ENCODE data around the gene CAPN10.

Gene CAPN10

DNA sequence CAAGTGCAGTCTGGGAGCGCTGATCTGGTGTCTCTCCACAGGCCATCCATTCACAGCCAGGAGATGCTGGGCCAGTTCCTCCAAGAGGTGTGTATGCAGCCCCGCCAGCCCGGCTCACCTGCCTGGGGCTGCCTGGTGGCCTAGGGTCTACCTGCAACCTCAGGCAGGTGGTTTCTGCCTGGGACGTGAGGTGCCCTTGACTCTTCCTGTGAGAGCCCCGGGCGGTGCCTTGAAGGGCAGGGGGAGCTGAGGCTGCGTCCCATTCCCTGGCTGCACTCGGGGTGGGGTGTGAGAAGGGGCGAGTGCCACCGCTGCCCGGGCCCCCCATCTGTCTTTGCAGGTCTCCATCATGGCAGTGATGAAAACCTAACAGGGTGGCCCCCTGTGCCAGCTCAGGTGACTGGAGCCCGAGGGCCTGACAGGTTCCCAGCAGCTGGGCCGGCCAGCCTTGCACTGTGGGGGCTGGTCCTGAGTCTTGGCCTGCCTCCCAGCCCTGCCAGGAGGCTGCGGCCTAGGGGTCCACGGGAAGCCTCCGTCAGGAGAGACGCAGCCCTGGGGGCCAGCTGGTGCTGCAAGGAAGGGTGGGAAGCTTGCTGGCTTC lies 11.9 kb downstream of the CAPN10 start:
- H3F3A ChIP-seq (ENCODE audit: insufficient read depth): no peaks in the 10 kb centered on the region
- no peaks in the 10 kb centered on the region for H3K36me3 ChIP-seq (ENCODE audit: low read length)
- H3K9me3 ChIP-seq (ENCODE audit: insufficient read depth, low read length): no peaks in the 10 kb centered on the region
- no peak overlapping the region for H3K27ac ChIP-seq (ENCODE audit: low read depth, low read length)
- no peak overlapping the region for H2AFZ ChIP-seq (ENCODE audit: low read depth, low read length, severe bottlenecking)
- no peaks in the 10 kb centered on the region for H3K9me2 ChIP-seq (replicated peaks; ENCODE audit: insufficient read depth, low read length)
- no peak overlapping the region for H3K4me3 ChIP-seq (ENCODE audit: insufficient read depth, low read length, poor library complexity, severe bottlenecking)
- H4K20me1 ChIP-seq (ENCODE audit: low read depth, low read length): no peaks in the 10 kb centered on the region
- TF ChIP-seq EZH2phosphoT487 (conservative IDR thresholded peaks at IDR 0.05; ENCODE audit: low read length): no peak
- TF ChIP-seq, protein P1, sequence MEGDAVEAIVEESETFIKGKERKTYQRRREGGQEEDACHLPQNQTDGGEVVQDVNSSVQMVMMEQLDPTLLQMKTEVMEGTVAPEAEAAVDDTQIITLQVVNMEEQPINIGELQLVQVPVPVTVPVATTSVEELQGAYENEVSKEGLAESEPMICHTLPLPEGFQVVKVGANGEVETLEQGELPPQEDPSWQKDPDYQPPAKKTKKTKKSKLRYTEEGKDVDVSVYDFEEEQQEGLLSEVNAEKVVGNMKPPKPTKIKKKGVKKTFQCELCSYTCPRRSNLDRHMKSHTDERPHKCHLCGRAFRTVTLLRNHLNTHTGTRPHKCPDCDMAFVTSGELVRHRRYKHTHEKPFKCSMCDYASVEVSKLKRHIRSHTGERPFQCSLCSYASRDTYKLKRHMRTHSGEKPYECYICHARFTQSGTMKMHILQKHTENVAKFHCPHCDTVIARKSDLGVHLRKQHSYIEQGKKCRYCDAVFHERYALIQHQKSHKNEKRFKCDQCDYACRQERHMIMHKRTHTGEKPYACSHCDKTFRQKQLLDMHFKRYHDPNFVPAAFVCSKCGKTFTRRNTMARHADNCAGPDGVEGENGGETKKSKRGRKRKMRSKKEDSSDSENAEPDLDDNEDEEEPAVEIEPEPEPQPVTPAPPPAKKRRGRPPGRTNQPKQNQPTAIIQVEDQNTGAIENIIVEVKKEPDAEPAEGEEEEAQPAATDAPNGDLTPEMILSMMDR (IDR thresholded peaks at IDR 0.05; ENCODE audit: insufficient read depth, low read length, poor library complexity, severe bottlenecking): no peak
- H3K27me3 ChIP-seq (ENCODE audit: low read length): no peaks in the 10 kb centered on the region
- 0 out of 2 replicates have a peak, but pooled peaks cover 5% of the 10 kb centered on the region for H3K79me2 ChIP-seq (ENCODE audit: insufficient read depth, low read length)
- no peak overlapping the region for H3K4me2 ChIP-seq (ENCODE audit: low read depth, low read length, poor library complexity, severe bottlenecking)
- H3K9ac ChIP-seq (ENCODE audit: low read length): no peak overlapping the region

DNA sequence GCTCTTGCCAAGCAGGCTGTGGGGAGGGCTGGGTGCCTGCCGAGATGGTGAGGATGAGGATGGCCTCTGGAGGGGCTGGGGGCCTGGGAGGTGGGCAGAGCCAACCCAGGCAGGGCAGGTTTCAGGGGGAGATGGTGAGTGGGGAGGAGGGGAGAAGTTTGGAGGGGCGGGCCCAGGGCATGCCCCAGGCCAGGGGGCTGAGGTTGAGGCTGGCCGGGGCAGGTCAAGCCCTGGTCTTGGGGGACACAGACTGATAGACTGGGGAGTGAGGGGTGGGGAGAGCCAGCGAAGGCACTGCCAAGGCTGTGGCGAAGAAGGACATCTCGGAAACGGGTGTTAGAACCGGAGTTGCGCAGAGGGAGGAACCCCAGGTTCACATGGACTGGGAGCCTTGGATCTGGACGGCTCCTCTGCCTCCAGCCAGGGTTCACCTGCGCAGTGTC lies 12.6 kb downstream of the CAPN10 start:
- Histone ChIP-seq H4K20me1 (ENCODE audit: low read depth, low read length) (no peaks in the 10 kb centered on the region), H3K4me2 (ENCODE audit: low read depth, low read length, poor library complexity, severe bottlenecking) (no peak overlapping the region), H3K36me3 (ENCODE audit: low read length) (no peaks in the 10 kb centered on the region), H3K27me3 (ENCODE audit: low read length) (no peaks in the 10 kb centered on the region), H3K79me2 (ENCODE audit: insufficient read depth, low read length) (0 out of 2 replicates have a peak, but pooled peaks cover 2% of the 10 kb centered on the region), H3K4me3 (ENCODE audit: insufficient read depth, low read length, poor library complexity, severe bottlenecking) (no peak overlapping the region), H3K9ac (ENCODE audit: low read length) (no peak overlapping the region), H3K9me3 (ENCODE audit: insufficient read depth, low read length) (no peaks in the 10 kb centered on the region), H3K9me2 (replicated peaks; ENCODE audit: insufficient read depth, low read length) (no peaks in the 10 kb centered on the region), H3F3A (ENCODE audit: insufficient read depth) (no peaks in the 10 kb centered on the region), H3K27ac (ENCODE audit: low read depth, low read length) (no peak overlapping the region), H2AFZ (ENCODE audit: low read depth, low read length, severe bottlenecking) (no peak overlapping the region)
- TF ChIP-seq, protein P1 (IDR thresholded peaks at IDR 0.05; ENCODE audit: insufficient read depth, low read length, poor library complexity, severe bottlenecking): no peak
- no peak for TF ChIP-seq EZH2phosphoT487 (conservative IDR thresholded peaks at IDR 0.05; ENCODE audit: low read length)

DNA sequence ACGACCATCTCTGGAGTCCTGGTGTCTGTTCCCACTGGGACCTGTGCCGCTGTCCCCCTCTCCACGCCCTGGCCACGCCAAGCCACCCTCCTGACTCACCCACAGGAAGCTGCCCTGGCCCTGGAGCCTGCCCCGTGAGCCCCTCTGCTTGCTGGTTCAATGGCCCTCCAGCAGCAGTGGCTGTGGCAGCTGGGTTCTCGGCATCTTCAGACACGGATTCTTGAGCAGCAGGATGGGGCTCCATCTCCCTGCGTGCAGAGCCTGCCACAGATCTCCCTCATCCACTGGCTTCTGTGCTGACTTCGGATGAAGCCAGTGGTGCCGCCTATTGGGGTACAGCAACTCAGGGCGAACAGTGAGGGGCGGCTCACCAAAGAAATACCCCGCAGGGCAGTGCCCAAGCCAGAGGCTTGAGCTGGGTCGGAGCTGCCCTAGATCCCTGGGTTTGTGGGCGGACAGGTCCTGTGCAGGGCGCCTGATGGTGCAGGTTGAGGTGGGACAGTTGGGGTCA lies 14.0 kb downstream of the CAPN10 start:
- Histone ChIP-seq H3K27me3 (ENCODE audit: low read length) (no peaks in the 10 kb centered on the region), H3K9me3 (ENCODE audit: insufficient read depth, low read length) (no peaks in the 10 kb centered on the region), H3K4me3 (ENCODE audit: insufficient read depth, low read length, poor library complexity, severe bottlenecking) (no peak overlapping the region), H3K9ac (ENCODE audit: low read length) (no peak overlapping the region), H3F3A (ENCODE audit: insufficient read depth) (no peaks in the 10 kb centered on the region), H3K79me2 (ENCODE audit: insufficient read depth, low read length) (no peaks in the 10 kb centered on the region), H3K4me2 (ENCODE audit: low read depth, low read length, poor library complexity, severe bottlenecking) (no peak overlapping the region), H3K9me2 (replicated peaks; ENCODE audit: insufficient read depth, low read length) (no peaks in the 10 kb centered on the region), H4K20me1 (ENCODE audit: low read depth, low read length) (no peaks in the 10 kb centered on the region), H3K36me3 (ENCODE audit: low read length) (no peaks in the 10 kb centered on the region), H2AFZ (ENCODE audit: low read depth, low read length, severe bottlenecking) (no peak overlapping the region), H3K27ac (ENCODE audit: low read depth, low read length) (no peak overlapping the region)
- no peak for TF ChIP-seq EZH2phosphoT487 (conservative IDR thresholded peaks at IDR 0.05; ENCODE audit: low read length)
- TF ChIP-seq, protein P1 (IDR thresholded peaks at IDR 0.05; ENCODE audit: insufficient read depth, low read length, poor library complexity, severe bottlenecking): no peak

All from SU-DHL-6 (cell line).